K562 (cell line): ENCODE results near the gene RGS3. TPM values are rescaled to one million over a fixed set of nuclear protein-coding genes. Genes with fewer than 3 reads are reported as not detected.

Source experiments
- ATAC-seq: fragments of 200-7000 bp; cut with Tn5 transposase; 3 replicates; pipeline ENCODE4 v1.9.1; 2020; ENCODE audit warnings: moderate library complexity
- BruUV-seq: library from RNA; stranded (reverse); fragments of 400-500 nt; replicated peaks from 2 replicates; lab custom pipeline; 2021; lab: Mats Ljungman, UMichigan
- CTCF ChIA-PET: fragments of 300-600 bp; formaldehyde crosslinking; extraction: SDS; loops from one replicate; lab custom pipeline; 2021; ENCODE audit warnings: low intra/inter-chr PET ratio; lab: Yijun Ruan, JAX
- POLR2A ChIA-PET: fragments of 300-600, 350-650 bp; sonication (Branson Sonifier 250); formaldehyde crosslinking; extraction: SDS; loops from one replicate; lab custom pipeline; 2021; ENCODE audit warnings: antibody characterized with exemption, inconsistent platforms; lab: Yijun Ruan, JAX
- DNase-seq, 4 experiments: peaks; one replicate each; pipeline versions ENCODE4 v3.0.0 to v3.0.0-alpha.2; 2011 to 2018; ENCODE audit warnings: low spot score in 3 of 4, mixed read lengths in 3 of 4; ENCODE audit errors: extremely low read depth in 1 of 4
- FAIRE-seq: peaks from 2 replicates; lab custom pipeline; 2011; peaks lifted over from hg19 to GRCh38; lab: Jason Lieb, UNC
- H2AFZ ChIP-seq: 2 replicates; pipeline ENCODE4 v1.6.0; 2011; ENCODE audit warnings: low read depth, low read length, control low read depth, inconsistent platforms
- H3K27ac ChIP-seq: fragments of 200-600 bp; 3 replicates; pipeline ENCODE4 v1.8.0; 2011; ENCODE audit warnings: low read depth, mild to moderate bottlenecking, control low read depth, inconsistent platforms, low read length, moderate library complexity, mixed read lengths; ENCODE audit errors: extremely low read depth
- H3K27me3 ChIP-seq, 2 experiments: fragments of 300-600 bp in 1 of 2; 2 replicates in 1 of 2; 3 replicates in 1 of 2; pipeline versions ENCODE4 v1.6.0 to v1.8.0; 2011; ENCODE audit warnings: inconsistent platforms in 2 of 2, low read length in 2 of 2, mild to moderate bottlenecking in 1 of 2, mixed read lengths in 1 of 2, moderate library complexity in 1 of 2; ENCODE audit not compliant: control insufficient read depth in 2 of 2, insufficient read depth in 2 of 2
- H3K36me3 ChIP-seq: fragments of 300-600 bp; 3 replicates; pipeline ENCODE4 v1.8.0; 2011; ENCODE audit warnings: mild to moderate bottlenecking, low read length, inconsistent platforms; ENCODE audit not compliant: control insufficient read depth, insufficient read depth
- H3K4me1 ChIP-seq, 2 experiments: fragments of 200-600 bp in 1 of 2; replicated peaks in 1 of 2; 2 replicates in 1 of 2; 3 replicates in 1 of 2; pipeline versions ENCODE4 v1.5.1 to v1.8.0; 2011; ENCODE audit warnings: inconsistent platforms in 2 of 2, low read length in 2 of 2, mild to moderate bottlenecking in 1 of 2, mixed read lengths in 1 of 2, moderate library complexity in 1 of 2; ENCODE audit not compliant: control insufficient read depth in 2 of 2, insufficient read depth in 2 of 2
- H3K4me2 ChIP-seq: 2 replicates; pipeline ENCODE4 v1.6.1; 2011; ENCODE audit warnings: low read length, control low read depth, inconsistent platforms, mixed read lengths; ENCODE audit not compliant: insufficient read depth
- H3K4me3 ChIP-seq: fragments of 200-600 bp; sonication (generic), shearing (Covaris generic); 2 replicates; pipeline ENCODE4 v1.5.1; 2016; ENCODE audit warnings: control low read depth, inconsistent platforms
- H3K79me2 ChIP-seq: fragments of 200-600 bp; 3 replicates; pipeline ENCODE4 v1.8.0; 2011; ENCODE audit warnings: low read length, inconsistent platforms; ENCODE audit not compliant: control insufficient read depth, insufficient read depth
- H3K9ac ChIP-seq, 2 experiments: 2 replicates each; pipeline versions ENCODE4 v1.6.0 to v1.6.1; 2011; ENCODE audit warnings: low read depth in 2 of 2, low read length in 2 of 2, control low read depth in 1 of 2, inconsistent platforms in 1 of 2, mild to moderate bottlenecking in 1 of 2, mixed read lengths in 1 of 2; ENCODE audit not compliant: insufficient read depth in 1 of 2
- H3K9me1 ChIP-seq: one replicate; pipeline ENCODE4 v1.6.0; 2011; ENCODE audit warnings: inconsistent platforms, mild to moderate bottlenecking, low read length, moderate library complexity; ENCODE audit not compliant: control insufficient read depth, insufficient read depth
- H3K9me3 ChIP-seq: replicated peaks from 2 replicates; pipeline ENCODE4 v1.5.1; 2011; ENCODE audit warnings: low read depth, low read length, inconsistent platforms; ENCODE audit not compliant: control insufficient read depth, insufficient read depth
- H4K20me1 ChIP-seq: replicated peaks from 2 replicates; pipeline ENCODE4 v1.6.1; 2011; ENCODE audit warnings: low read length, inconsistent platforms, mixed read lengths; ENCODE audit not compliant: control insufficient read depth, insufficient read depth
- CBFA2T2 ChIP-seq: fragments of 450-650 bp; conservative IDR thresholded peaks from 2 replicates; pipeline ENCODE4 v1.6.1; 2017; ENCODE audit warnings: mild to moderate bottlenecking
- CCNT2 ChIP-seq: IDR thresholded peaks from 2 replicates; pipeline ENCODE4 v1.6.1; 2011; ENCODE audit warnings: borderline replicate concordance, low read depth, mild to moderate bottlenecking, moderate library complexity, mixed read lengths, low read length; ENCODE audit not compliant: insufficient read length; ENCODE audit errors: extremely low read depth
- CREB1 ChIP-seq, 2 experiments: sonication (generic) in 1 of 2; formaldehyde crosslinking in 1 of 2; IDR thresholded peaks; 2 replicates each; pipeline versions ENCODE4 v1.6.1 to v1.8.0; 2012 to 2022; ENCODE audit warnings: inconsistent platforms in 1 of 2, mild to moderate bottlenecking in 1 of 2, missing genetic modification reagents in 1 of 2, moderate library complexity in 1 of 2
- GABPA ChIP-seq: fragments of 200-800 bp; sonication (Bioruptor generic); conservative IDR thresholded peaks from 2 replicates; pipeline ENCODE4 v1.6.1; 2016; ENCODE audit warnings: low read depth, missing genetic modification characterization, missing compliant biosample characterization
- MLLT1 ChIP-seq, 2 experiments: fragments of 450-650 bp; IDR thresholded peaks; 2 replicates each; pipeline ENCODE4 v1.6.1; 2016
- NUFIP1 ChIP-seq: fragments of 450-650 bp; IDR thresholded peaks from 2 replicates; pipeline ENCODE4 v1.6.1; 2018; ENCODE audit not compliant: partially characterized antibody
- PHF8 ChIP-seq: fragments of 200-600 bp; sonication (generic); IDR thresholded peaks from 2 replicates; pipeline ENCODE4 v1.6.1; 2012; ENCODE audit warnings: mixed run types, mild to moderate bottlenecking, inconsistent platforms, low read length, moderate library complexity, borderline replicate concordance
- PRDM10 ChIP-seq: fragments of 450-650 bp; IDR thresholded peaks from 2 replicates; pipeline ENCODE4 v1.6.1; 2018; ENCODE audit not compliant: partially characterized antibody
- RBFOX2 ChIP-seq: fragments of 200-400 bp; formaldehyde crosslinking; IDR thresholded peaks from 2 replicates; pipeline ENCODE4 v1.6.1; 2017; ENCODE audit warnings: low read depth, mild to moderate bottlenecking, low read length, moderate library complexity
- SMARCC2 ChIP-seq: fragments of 450-650 bp; IDR thresholded peaks from 2 replicates; pipeline ENCODE4 v1.6.1; 2017; ENCODE audit warnings: antibody characterized with exemption, moderate library complexity, mild to moderate bottlenecking, low read depth
- SMARCE1 ChIP-seq: fragments of 450-650 bp; IDR thresholded peaks from 2 replicates; pipeline ENCODE4 v1.7.1; 2016; ENCODE audit warnings: mild to moderate bottlenecking
- ZBTB43 ChIP-seq: sonication (generic); formaldehyde crosslinking; IDR thresholded peaks from 2 replicates; pipeline ENCODE4 v1.8.0; 2023; ENCODE audit warnings: mild to moderate bottlenecking, missing genetic modification reagents
- ZNF12 ChIP-seq: sonication (generic); formaldehyde crosslinking; IDR thresholded peaks from 2 replicates; pipeline ENCODE4 v1.4.0; 2020; ENCODE audit warnings: mild to moderate bottlenecking, missing genetic modification reagents
- ZNF212 ChIP-seq: fragments of 450-650 bp; formaldehyde crosslinking; IDR thresholded peaks from 2 replicates; pipeline ENCODE4 v1.4.0; 2020; ENCODE audit warnings: mild to moderate bottlenecking
- ZSCAN29 ChIP-seq: fragments of 450-650 bp; IDR thresholded peaks from 2 replicates; pipeline ENCODE4 v1.6.1; 2017
- WGBS: fragments of 100-300 bp; shearing (Covaris generic); methylation state at CpG from one replicate; pipeline ENCODE4 v1.1.6; 2016; ENCODE audit warnings: low coverage, mixed read lengths; ENCODE audit not compliant: insufficient coverage; ENCODE audit errors: missing lambda C conversion rate; 5-methylcytosine and 5-hydroxymethylcytosine counted together
- in situ Hi-C: fragments of 300-500 bp; cut with MboI; formaldehyde crosslinking; loops from 4 replicates; pipeline ENCODE4 v1.15.0; 2018; ENCODE audit warnings: inconsistent platforms, mixed read lengths
- intact Hi-C: fragments of 100-400 bp; cut with micrococcal nuclease; formaldehyde crosslinking; loops from 2 replicates; pipeline ENCODE4 v1.14.2; 2022
- polyA plus RNA-seq, 8 experiments: library from polyadenylated mRNA; depleted of rRNA in 4 of 8; stranded (reverse) in 5 of 8; unstranded in 3 of 8; fragments of >200 nt; fragmentation: Nextera tagmentation in 2 of 8; fragmentation: Illumina TruSeq in 1 of 8; extraction: Ambion mirVana in 2 of 8; extraction: Trizol in 1 of 8; gene quantifications; 2 replicates each; pipeline versions ENCODE4 v1.2.1 to v1.2.3, GENCODE V29; 2011 to 2014; ENCODE audit warnings: inconsistent platforms in 1 of 8, missing spikeins in 1 of 8
- total RNA-seq, 7 experiments: library from RNA; depleted of rRNA in 6 of 7; stranded (reverse); fragments of >200 nt in 6 of 7; fragmentation: Illumina TruSeq in 2 of 7; extraction: Trizol in 2 of 7; gene quantifications; 2 replicates each; pipeline versions ENCODE4 v1.2.1 to v1.2.3, GENCODE V29; 2011 to 2021; ENCODE audit warnings: low replicate concordance in 1 of 7

Gene RGS3
- total and polyA plus RNA-seq, 9 of the 15 experiments (the other 6 are each of a cell fraction or from before 2014, with no cell fraction given) = 0.08 to 2.9 (median 0.95) TPM

GRCh38 chr9:113567361-113568080 is 104.0 kb downstream of the RGS3 start (continued):
- no peak for TF ChIP-seq PRDM10

DNA sequence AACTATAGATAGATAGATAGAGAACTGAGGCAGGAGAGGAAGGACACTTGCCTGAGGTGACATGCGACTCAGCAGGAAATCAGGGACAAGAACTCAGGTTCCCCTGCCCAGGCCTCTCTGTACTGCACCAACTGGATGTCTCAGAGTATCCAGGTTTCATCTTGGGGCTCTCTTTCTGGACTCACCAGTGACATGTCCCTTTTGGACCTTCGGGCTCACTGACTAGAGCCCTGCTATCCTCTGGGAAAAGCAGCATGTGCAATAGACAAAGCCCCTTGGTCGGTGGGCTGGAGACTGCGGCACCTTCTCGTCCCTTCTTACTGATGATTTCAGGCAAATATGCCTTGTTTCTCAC is 104.5 kb downstream of the RGS3 start:
- no peak for DNase-seq
- WGBS = 25% methylated on average over 5 of the region's 5 CpGs
- TF ChIP-seq MLLT1 (IDR thresholded peaks at IDR 0.05) = no peak
- TF ChIP-seq GABPA (tag) = no peak
- TF ChIP-seq ZNF212 (CRISPR knock-in tag) = no peak
- no peak for TF ChIP-seq ZSCAN29
- no peak for TF ChIP-seq CBFA2T2
- TF ChIP-seq RBFOX2 = no peak
- TF ChIP-seq CCNT2 = no peak
- no peak for TF ChIP-seq ZBTB43 (CRISPR knock-in tag)
- no peak for TF ChIP-seq SMARCC2
- TF ChIP-seq CREB1 (IDR thresholded peaks at IDR 0.05) = no peak
- TF ChIP-seq CREB1 (CRISPR knock-in tag; IDR thresholded peaks at IDR 0.05) = no peak
- TF ChIP-seq NUFIP1 = no peak
- TF ChIP-seq PHF8 = no peak
- no peak for TF ChIP-seq ZNF12 (CRISPR knock-in tag)
- no peak for TF ChIP-seq SMARCE1
- TF ChIP-seq, all 486 proteins: peak for 0

More for the DNA sequence above, 104.5 kb downstream of the RGS3 start:
- no peak overlapping the region for H3K4me3 ChIP-seq
- no peak overlapping the region for H2AFZ ChIP-seq
- peaks cover 0 to 36% of the 10 kb centered on the region in 2 experiments; a peak in 3 of 5 replicates for H3K27me3 ChIP-seq
- intact Hi-C loops = no loop called here
- peaks cover 23 to 25% of the 10 kb centered on the region in 2 experiments for H3K4me1 ChIP-seq
- CTCF ChIA-PET = no interaction called here
- no peaks in the 10 kb centered on the region for H3K9me3 ChIP-seq
- no peak overlapping the region for H3K4me2 ChIP-seq
- POLR2A ChIA-PET = interaction anchor here (0.7 to 1.7 kb wide), 2 partner anchors 9 to 95 kb away, joined by 3 to 4 read pairs; no protein-coding TSS in a partner anchor
- no peaks in the 10 kb centered on the region for H4K20me1 ChIP-seq
- no peak for FAIRE-seq
- no peaks in the 10 kb centered on the region for H3K36me3 ChIP-seq
- no peak overlapping the region for H3K9ac ChIP-seq
- no peak for ATAC-seq
- no TSS peak for BruUV-seq
- H3K79me2 ChIP-seq = no peaks in the 10 kb centered on the region
- H3K9me1 ChIP-seq = no peaks in the 10 kb centered on the region
- H3K27ac ChIP-seq = no peak overlapping the region
- in situ Hi-C loops = no loop called here
